Activated CD4-positive, alpha-beta T cell treated with anti-CD3 and anti-CD28 coated beads, Interleukin-10, Interleukin-2, amounts not matched to agents 100 ng/mL and 50 ng/mL, durations not matched to agents 16 hours and 8 hours (primary cell): ENCODE data around the gene CRACR2A.

Experiments used
- DNase-seq: peaks from one replicate; pipeline ENCODE4 v3.0.0-alpha.2; 2020

CRACR2A gene

DNA sequence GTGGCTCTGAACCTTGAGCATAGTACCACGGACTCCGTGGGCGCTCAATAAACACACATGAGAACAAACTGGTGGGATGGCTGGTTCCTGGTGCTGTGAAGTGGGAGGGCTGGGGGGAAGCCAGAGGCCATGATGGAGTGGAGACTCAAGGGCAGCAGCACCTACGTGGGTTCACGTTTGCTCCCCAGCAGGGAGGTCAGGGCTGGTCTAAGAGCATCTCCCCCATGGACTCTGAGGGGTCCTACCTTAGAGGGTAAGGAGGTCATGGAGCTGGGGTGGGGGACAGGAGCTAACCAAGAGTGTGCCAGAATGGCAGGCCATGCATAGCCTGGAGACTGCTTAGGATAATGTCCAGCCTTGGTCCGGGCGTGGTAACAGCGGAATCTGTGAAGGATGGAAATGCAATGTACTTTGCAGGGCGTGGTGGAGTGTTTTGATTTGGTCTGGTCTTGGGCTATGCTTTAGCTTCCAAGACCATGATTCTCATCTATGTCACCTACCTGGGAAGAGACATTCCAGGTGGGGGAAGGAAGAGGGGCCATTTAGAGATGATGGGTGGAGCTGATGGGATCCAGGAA is 158.9 kb downstream of the CRACR2A start:
- DNase-seq, result no peak

DNA sequence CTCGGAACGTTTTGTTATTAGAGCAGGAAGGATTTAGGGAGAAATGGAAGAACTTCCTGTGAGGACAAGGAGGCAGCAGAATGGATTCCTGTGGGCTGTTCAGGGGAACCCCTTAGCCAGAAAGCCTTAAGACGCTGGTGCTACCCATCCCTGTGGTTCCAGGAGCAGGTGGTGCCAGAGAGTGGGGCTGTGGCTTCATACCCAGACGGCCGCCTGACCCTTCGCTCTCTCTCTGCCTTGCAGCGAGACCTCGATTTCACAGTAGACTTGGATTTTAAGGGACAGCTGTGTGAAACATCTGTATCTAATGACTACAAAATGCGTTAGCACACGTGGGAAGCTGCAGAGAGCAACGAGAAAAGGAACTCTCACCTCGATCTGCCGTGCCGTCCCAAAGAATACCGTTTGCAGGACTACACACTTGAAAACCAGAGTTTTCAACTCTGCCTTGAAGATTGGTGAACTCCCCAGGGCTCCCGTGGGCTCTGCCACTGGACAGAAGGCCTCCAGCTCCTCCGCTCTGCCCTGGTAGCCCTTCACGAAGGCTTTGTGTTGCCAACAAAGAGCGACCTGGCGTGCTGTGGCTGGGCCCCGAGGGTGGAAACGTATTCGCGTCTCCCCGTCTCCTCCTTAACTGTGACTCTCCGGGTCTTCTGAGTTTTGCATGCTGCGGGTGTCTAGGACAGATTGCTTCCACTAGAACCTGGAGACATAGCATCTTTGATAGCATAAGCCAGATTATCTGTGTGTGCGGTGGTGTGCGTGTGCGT is 159.9 kb downstream of the CRACR2A start:
- DNase-seq, result no peak

DNA sequence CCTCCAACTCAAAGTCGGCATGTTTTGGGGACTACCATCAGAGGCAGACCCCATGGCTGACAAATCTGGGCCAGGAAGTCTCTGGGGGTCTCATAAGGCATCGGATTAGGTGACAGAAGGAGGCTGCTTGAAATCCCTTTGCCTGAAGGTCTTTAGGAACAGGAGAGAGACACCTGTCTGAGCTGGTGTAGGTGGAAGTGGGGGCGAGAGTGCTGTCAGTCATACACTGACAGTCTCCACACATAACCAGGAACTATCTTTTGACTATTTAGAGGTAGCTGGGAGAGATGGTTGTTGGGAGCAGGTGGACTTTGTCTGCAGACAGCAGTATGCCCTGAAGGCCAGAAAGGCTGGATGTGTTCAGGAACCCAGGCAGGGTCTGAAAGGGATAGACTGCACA is 163.2 kb downstream of the CRACR2A start:
- no peak for DNase-seq

DNA sequence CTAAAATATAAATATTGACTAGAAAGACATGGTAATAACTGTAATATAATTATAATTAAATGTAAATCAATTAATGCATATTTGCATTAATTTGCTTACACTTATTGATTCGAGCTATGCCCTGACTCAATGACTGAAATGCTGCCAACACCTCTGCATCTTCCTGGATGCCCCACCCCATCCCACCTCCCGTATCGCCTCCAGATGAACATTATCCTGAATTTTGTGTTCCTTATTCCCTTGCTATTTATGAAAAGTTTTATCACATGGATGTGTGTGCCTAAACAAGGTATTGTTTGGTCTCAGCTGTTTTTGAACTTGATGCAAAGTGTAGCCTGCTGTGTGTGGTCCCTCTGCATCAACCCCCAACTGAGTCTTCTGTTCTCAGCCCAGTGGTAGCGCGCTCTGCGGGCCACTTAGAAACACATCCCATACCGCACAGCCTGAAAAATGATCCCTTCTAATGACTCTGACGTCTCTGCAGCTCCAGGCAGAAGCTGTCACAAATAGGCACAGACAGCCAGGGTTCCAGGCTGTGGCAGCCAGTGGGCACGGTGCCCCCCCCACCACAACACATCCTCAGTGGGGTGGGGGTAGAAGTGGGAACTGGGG is 165.4 kb downstream of the CRACR2A start:
- DNase-seq, result no peak

DNA sequence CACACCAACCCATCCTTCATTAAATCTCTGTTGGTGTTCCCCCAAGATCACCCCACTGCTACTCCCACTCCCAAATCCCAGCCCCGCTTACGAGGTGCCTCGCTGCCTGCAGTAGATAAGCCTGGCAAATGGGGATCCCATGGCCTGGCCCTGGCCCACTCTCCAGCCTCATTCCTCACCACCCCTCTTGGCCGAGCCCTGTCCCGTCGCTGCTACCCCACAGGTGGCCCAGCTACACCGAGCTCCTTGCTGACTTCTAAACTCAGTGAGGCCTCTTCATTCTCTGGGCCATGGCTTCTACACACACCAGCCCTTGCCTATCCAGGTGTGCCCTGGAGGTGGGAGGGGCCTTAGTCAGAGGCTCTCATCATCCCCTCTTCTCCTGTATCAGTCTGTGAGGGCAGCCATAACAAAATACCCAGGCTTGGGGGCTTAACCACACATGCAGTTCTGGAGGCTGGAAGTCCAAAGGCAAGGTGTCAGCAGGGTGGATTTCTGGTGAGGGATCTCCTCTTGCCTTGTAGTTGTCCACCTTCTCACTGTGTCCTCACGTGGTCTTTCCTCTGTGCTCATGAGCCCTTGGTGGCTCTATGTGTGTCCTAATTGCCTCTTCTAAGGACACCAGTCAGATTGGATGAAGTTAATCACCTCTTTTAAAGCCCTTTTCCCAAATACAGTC is 169.1 kb downstream of the CRACR2A start:
- DNase-seq, result no peak

DNA sequence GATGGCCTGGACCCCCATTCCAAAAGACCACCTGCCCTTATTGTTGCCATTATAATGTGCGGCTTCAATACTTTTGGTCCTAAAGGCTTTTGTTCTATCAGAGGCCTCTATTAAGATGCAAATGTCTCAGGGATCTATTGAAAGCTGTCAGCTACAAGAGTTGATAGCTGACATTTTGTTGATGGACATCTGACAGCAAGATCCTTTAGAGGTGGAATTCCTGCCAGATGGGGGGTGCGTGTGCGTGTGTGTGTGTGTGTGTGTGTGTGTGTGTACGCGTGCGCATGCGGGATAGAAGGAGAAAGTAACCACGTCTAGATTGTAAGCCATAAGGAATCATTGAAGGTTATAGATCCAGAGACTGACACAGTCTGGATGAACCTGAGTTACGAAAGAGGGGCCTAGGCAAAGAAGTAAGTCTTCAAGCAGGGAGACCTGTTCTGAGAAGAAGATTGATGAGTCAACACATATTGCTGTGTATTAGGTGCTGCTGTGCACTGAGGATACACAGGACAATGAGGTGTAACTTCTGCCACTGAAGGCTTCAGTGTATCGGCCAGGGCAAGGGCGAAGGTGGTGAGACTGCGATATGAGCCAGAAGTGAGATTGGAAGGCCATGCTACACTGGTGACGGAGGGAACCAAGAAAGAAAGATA is 172.7 kb downstream of the CRACR2A start:
- no peak for DNase-seq

DNA sequence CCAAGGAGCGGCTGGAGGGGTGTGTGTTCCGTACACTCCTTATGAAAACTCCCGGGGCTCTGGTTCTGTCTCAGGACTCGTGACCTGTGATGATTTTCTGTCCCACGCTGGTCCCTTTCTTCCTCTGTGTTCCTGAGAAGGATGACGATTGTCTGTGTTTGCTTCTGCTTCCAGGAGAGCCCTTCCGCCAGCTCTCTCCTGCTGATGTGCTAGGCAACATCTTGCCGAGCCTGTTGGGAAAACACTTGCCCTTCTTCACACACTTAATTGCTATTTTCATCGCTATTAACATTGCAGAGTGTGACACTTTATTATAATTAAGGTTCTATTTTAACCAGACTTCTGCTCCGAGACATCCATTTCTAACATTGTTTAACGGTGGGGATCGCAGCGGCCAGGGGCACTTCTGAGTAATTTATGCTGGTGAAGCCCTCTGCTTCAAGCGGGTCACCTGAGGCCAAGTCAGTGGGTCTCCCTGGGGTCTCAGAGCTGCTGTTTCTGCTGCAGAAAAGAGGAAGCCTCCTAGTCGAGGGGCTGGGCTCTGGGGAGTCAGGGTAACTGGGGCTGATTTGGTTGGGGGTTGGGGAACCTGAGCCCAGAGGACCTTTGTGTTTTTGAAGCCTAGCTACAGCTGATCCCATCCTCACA is 173.3 kb downstream of the CRACR2A start:
- DNase-seq, result no peak

DNA sequence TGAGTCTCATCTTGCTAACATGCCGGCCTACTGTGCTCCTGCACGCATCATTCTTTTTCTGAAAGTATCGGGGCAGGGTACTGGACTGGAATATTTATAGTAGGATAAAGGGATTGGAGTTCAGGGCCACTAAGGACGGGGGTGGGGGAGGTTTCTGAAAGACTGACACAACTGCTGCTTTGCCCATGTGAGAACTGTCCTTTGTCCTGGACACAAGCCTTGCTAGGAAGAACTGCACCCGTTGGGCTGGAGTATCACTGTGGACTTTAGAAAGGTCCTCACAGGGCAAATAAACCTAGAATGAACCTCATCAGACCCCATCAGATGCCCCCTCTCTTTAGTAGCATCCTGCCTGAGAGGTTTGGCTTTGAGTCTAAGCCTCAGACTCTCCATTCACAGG is 174.4 kb downstream of the CRACR2A start:
- no peak for DNase-seq

DNA sequence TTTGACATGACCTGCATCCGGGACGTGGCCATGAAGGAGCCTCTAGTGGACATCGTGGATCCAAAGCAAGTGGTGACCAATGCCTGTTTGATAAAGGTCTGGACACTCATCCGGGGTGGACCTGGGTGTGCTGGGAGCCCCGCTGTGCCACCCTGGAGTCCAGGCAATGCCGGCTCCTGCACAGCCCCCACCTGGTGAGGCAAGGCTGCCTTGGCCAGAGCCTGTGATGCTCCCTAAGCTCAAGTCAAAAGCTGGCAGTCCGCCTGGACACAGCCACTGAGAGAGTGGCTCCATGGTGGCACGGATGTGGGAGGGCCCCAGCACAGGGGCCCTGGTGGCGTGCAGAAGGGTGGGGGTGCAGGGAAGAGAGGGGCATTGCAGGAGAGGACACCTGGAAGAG is 176.0 kb downstream of the CRACR2A start:
- DNase-seq, result no peak

DNA sequence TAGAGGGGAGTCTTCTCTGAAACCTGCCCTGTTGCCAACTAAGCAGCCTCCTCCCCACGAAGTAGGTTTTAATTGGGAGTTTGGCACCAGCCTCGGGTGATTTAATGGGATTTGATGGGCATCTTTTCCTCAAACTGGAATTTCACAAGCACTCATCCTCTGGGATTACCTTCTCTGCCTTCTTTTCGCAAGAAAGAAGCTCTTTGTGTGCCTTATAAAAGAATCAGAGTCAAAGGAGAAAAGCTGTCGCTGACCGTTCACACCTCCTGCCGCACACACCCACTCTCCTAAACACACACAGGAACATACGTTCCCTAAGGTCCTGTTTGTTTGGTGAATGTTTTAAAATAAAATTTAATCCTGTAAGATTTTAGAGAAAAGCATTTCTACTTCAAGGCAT is 177.9 kb downstream of the CRACR2A start:
- no peak for DNase-seq

DNA sequence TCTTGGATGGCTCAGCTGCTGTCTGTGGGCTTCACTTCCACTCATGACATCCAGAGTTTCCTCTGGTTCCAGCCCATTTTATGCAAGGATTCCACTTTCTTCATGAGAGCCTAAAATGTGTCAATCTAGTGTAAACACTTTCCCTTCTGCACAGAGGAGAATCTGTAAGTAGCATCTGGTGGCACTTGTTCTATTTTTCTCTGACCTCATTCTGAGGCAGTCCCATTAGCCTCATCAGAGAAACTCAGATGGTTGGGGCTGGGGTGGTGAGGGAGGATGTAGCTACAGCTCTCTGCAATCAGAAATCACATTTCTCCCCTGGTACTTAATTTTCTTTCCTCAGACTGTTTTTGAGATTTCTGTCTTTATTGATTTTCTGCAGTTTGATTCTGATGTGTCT is 180.3 kb downstream of the CRACR2A start:
- no peak for DNase-seq

DNA sequence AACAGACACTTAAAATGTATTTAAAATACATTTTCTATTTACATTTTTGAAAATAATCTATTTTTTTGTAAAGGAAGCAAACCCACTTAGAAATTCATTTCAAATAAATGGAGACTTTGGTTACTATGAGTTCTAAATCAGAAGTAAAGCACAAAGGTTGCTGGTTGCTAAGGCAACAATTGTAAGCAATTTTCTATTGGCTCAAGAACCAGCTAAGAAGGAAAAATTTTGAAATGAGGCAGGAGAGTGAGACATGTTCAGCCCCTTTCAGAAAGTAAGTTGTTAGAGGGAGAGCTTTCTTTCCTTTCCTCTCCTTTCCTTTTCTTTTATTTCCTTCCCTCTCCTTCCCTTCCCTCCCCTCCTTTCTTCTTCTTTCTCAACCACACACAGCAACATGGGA is 181.2 kb downstream of the CRACR2A start:
- no peak for DNase-seq

DNA sequence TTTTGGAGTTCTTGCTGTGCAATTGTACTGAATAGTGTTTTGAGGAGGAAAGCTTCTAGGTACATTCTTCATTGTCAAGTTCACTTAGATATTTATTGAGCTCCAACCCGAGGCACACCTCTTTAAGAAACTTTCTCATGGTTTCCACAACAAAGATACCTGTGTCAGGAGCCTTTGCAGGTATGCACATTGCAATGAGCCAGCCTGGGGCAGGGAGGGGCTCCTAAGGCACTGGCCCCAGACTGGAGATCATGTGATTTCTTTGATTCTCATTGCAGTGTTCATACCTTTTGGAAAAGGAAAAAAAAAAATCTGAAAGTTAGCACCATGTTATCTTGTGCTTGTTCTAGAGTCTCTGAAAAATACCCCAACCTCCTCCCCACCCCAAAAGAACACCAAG is 181.6 kb downstream of the CRACR2A start:
- DNase-seq, result no peak

DNA sequence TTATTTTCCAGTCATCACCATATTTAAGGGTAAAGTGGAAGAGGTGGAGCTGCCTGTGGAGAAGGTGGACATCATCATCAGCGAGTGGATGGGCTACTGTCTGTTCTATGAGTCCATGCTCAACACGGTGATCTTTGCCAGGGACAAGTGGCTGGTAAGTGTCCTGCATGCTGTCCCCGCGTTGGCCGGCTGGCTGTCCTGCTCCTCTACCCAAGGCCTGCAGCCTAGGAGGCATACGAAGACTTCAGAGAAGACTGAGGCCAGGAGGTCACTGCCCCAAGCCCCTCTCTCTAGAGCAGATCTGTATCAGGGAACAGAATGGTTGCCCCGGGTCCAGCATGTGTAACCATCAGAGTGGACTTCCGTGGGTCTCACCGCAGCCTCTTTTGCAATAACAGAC is 184.2 kb downstream of the CRACR2A start:
- no peak for DNase-seq

DNA sequence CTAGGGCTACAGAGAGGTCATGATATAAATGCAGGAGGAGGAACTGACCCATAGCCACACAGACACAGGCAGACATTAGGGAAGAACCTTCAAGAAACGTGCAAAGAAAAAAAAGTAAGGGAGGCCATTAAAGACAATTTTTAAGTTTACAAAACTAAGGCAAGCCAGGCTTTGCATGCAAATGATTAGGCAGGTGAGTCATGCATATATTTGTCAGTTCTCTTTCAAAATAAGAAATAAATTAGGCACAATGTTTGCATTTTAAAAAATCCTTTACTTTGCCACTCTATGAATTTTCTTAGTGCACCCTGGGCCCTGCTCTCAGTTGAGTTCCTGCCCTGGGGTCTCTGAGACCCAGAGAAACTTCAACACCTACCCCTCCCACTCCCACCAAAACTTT is 186.9 kb downstream of the CRACR2A start:
- DNase-seq, result no peak
